Measurements from ENCODE around the gene SYNJ2.

SYNJ2 gene

DNA sequence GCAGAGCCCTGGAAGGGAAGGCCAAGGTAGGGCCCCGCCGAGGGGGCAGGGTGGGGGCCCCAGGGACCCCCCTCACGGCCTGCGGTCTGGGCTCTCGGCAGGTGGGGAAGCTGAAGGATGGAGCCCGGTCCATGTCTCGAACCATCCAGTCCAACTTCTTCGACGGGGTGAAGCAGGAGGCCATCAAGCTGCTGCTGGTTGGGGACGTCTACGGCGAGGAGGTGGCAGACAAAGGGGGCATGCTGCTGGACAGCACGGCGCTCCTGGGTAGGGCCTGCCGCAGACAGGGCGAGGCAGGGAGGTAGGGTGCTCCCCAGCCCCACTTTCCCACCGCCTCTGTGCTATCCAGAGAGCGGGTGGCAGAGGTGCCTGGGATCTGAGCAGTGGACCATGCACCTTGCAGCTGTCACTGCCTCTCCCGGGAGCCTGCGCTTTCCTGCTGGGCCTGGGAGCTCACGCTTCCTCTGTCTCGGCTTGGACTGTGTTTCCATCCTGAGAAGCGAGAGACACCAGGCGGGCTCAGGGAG, 83.1 kb downstream of the SYNJ2 start:
- DNase-seq: no peak

DNA sequence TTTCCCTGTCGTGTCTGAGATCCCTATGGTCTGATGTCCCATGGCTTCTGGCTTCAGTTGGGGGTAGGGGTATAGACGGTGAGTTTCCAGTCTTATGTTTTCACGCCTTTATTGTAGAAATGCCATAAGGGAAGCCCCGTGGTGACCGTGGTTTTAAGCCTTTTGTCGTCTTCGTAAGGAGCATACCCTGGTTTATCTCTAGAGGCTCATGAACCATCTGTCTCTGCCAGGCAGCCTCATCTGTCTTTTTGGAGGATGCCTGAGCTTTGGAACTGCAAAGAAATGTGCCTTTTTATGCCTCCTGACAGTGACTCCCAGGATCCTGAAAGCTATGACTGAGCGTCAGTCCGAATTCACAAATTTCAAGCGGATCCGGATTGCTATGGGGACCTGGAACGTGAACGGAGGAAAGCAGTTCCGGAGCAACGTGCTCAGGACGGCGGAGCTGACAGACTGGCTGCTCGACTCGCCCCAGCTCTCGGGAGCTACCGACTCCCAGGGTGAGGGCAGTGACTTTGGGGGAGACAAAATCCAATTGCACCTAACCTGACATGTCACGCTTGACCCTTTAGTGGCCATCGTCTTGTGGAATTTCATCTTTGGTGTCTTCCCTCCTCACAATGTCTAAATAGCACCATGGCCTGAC, 84.6 kb downstream of the SYNJ2 start:
- no peak for DNase-seq

DNA sequence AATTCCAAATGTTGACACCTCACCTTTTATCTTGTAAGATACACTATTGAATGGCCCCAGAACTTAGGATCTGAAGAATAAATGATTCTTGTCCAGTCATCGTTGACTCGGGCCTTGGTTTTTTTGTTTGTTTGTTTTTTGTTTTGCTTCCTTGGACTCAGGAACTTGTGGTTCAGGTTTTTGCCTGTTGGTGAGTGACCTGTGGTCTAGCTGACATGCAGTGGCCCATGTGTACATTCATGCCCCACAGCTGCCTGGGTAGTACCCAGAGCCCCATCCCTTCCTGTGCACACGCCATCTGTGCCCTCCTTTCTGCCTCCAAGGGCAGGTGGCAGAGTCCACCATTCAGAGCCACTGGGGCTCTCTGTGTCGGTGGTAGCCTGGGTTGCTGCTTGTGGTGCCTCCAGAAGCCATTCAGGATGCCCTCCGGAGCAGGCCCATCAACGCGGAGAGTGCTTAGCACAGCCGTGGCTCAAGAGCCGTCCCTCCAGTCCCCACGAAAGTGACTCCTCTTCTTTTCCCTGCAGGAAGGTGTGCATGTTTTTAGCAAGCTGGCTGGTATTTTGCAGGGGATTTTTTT, 85.9 kb downstream of the SYNJ2 start:
- no peak for DNase-seq

GRCh38 chr6:158068156-158068892, 86.7 kb downstream of the SYNJ2 start:
- DNase-seq: no peak

DNA sequence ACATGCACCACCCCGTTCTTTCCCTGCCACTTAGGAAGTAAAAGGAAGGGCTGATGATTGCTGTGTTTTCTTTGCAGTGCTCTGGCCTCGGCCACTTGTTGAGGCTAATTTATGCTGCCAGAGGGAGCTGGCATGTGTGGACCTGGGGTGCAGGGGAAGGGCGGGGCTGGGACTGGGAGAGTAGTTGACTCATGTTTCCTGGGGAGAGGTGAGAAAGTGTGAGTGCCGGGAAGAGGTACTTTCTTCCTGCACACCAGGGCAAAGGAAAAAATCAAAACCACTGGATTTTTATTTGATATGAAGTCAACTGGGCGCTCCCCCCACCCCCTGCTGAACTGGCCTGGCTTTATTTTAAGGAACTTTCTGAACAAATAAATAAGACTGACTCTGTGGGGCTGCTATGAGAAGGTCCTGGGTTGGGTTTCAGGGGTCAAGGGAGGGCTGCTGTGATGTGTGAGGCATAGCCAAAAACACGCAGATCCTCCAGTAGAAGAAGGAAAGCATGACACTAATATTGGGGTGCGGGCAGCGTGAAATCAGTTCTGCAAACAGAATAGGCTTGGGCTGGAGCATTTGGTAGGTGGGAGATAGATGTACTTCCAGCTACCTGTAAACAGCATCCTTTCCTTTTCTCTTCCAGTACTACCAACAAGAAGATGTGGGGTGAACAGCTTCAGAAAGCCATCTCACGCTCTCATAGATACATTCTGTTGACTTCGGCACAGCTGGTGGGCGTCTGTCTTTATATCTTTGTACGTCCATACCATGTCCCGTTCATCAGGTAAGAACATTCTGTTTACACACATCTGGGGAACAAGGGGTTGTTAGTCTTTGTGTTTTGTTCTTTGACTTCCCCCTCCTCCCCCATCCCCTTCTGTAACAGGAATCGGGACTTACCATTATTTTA, 87.5 kb downstream of the SYNJ2 start:
- no peak for DNase-seq

DNA sequence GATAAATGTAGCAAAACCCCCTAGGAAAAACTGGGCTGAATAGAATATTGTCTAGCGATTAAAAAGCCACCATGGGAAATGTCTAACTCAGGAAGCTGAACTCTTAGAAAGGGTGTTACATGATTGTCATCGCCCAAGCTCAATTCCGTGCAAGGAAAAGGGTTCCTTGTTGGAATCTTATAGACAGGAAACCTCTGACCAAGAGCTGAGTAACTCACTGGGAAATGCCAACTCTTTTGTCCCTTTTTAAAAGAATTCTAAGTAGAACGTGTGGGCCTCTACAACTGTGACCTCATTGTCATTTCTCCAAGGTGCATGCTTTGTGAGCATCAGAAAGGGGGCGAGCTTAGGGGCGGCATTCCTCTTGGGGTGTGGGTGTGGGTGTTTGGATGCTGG, 88.1 kb downstream of the SYNJ2 start:
- DNase-seq: no peak

GRCh38 chr6:158070513-158070912, 88.8 kb downstream of the SYNJ2 start:
- no peak for DNase-seq

DNA sequence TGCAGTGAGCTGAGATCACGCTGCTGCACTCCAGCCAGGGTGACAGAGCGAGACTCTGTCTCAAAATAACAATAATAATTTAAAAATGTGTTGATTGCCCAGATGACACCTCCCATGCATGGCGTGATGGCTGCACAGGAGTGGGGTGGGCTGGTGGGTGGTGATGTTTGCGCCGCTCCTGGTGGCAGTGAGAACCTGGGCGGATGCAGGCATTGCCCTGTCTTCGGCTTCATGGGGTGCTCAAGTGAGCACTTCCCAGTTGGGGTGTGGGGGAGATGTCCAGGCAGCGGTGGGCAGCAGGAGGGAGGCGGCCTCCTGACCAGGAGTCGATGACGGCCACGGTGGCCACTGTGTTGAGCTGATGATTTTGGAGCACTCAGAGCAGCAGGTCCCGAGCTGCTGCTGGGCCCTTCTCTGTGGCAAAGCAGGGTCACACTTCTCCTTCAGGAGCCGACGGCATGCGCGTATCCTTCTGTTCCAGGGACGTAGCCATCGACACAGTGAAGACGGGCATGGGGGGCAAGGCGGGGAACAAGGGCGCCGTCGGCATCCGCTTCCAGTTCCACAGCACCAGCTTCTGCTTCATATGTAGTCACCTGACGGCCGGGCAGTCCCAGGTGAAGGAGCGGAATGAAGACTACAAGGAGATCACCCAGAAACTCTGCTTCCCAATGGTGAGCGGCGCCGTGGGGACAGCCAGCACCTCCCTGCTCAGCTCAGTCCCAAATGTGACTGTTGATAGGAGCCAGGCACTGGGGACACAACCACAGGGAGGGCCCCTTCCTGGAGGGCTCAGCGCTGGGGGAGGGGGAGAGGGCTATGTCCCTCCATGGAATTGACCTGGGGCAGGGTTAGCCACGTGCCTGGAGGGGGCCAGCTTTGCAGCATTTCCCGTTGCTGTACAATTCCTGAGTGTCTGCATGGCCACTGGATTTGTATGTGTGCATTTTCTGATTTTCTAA, 89.7 kb downstream of the SYNJ2 start:
- DNase-seq: no peak

DNA sequence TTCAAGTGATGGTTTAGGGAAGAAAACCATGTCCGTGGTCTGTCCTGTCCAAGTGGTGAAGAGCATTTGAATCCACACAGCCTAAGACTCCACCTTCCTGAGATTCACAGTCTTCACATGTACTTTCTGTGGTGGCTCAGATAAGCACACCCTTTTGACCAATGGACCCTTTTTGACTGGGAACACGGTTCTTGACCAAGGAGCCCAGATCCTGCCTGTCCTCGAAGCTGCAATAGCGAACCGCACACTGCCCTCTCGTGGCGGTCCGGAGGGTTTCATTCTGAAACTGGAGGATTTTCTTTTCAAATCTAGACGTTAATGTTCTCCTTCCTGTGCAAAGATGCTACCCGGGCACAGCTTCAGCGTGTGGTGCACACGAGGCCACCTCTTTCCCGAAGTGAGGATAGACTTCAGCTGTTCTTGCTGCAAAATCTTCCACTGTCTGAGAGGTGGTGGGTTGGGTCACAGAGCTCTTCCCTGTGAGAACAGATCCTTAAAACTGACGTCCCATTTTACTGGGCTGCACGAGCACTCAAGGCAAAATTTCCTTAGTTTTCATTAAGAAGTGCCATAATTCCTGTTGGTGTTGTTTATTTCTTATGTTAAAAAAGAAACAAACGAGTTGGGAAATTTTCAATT, 90.5 kb downstream of the SYNJ2 start:
- peak; percentile 43 for DNase-seq

DNA sequence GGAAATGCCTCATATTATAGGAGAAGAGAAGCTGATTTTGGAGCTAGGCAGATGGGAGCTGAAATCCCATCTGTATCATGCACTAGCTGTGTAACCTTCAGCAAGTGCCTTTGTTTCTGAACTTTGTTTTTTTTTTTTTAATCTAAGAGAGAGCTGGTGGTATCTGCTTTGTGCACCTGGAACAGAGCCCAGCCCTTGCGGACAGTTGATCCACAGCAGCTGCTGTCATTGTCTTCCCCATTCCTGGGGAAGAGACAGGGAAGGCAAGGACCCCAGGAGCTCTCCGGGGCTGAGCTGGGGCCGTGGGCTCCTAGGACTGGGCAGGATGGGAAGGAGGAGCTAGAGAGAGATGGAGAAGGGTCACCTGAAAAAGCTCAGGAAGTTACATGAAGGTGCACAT, 92.1 kb downstream of the SYNJ2 start:
- DNase-seq: no peak

GRCh38 chr6:158076548-158076947, 94.9 kb downstream of the SYNJ2 start:
- no peak for DNase-seq

DNA sequence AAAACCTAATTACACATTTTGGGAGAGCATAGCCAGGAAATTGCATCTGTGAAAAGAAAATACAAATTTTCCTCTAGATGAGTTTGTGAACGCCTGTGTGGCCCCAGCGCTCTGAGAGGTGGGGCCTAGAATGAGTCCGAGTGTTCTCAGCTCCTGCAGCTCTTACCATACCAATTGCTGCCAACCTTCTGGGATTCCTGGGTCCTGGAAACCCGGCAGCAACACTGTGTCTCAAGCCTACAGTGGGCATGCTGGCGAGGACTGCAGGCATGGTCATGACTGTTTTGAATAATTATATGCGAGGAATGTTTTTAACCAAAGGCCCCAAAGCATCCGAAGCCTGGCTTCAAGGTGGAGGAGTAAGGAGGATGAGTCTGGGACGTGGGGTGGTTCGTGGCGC, 96.0 kb downstream of the SYNJ2 start:
- DNase-seq: no peak

- DNase-seq: no peak
Observed at GRCh38 chr6:158078320-158078719, 96.7 kb downstream of the SYNJ2 start.

DNA sequence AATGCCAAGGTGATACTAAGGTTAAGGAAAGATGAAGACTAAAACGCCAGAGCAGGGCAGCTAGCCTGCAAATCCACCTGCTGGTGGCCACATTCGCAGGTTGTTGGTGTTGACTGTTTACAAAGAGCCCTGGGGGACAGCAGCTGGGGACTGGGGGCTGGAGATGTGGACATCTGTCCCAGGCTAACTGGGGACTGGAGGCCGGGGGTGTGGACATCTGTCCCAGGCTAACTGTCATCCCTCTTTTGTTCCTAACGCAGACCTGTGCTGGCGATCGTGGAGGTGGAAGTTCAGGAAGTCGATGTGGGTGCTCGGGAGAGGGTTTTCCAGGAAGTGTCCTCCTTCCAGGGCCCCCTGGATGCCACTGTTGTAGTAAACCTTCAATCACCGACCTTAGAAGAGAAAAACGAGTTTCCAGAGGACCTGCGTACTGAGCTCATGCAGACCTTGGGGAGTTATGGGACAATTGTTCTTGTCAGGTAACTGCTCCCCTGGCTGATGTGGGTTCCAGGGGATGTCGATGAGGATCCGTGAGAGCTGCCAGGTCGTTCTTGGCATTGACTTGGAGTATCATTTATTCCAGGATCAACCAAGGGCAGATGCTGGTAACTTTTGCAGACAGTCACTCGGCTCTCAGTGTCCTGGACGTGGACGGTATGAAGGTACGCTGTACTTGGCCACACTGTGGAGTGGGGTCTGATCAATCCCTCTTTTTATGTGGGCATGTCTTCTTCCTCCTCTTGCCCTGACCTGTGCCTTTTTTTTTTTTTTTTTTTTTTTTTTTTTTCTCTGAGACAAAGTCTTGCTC, 99.4 kb downstream of the SYNJ2 start:
- no peak for DNase-seq

DNA sequence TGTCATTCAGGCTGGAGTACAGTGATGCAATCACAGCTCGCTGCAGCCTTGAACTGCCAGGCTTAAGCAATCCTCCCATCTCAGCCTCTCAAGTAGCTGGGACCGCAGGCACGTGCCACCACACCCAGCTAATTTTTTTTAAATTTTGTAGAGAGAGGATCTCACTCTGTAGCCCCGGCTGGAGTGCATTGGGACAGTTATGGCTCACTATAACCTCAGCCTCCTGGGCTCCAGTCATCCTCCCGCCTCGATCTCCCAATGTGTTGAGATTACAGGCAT, 99.9 kb downstream of the SYNJ2 start:
- DNase-seq: no peak

- no peak for DNase-seq
Observed at GRCh38 chr6:158083455-158084325, 102.0 kb downstream of the SYNJ2 start.

- DNase-seq: no peak
Observed at GRCh38 chr6:158085261-158086053, 103.8 kb downstream of the SYNJ2 start.

- DNase-seq: no peak
Observed at GRCh38 chr6:158086054-158086503, 104.4 kb downstream of the SYNJ2 start.

Measured in activated effector memory CD4-positive, alpha-beta T cell treated with Interleukin-2 at 50 U/mL for 16 hours (primary cell).